HG02798 (cell line): ENCODE data around the gene IRF5.
A peak's percentile ranks its signal among the peaks of the same experiment; 100 is the strongest.
"Not testable (repeated sequence)": the region's sequence is repeated elsewhere in the genome, so short reads cannot be mapped to it uniquely, and the experiment has no call there.

Experiments
- ATAC-seq: cut with Tn5 transposase; IDR thresholded peaks from one replicate; pipeline ENCODE4 v1.9.1; 2021; ENCODE audit warnings: mild to moderate bottlenecking; ENCODE audit not compliant: unreplicated experiment, poor library complexity

Gene IRF5

GRCh38 chr7:128934361-128935341 is 3.1 kb upstream of the IRF5 start:
- peak; percentile 38 for ATAC-seq

DNA sequence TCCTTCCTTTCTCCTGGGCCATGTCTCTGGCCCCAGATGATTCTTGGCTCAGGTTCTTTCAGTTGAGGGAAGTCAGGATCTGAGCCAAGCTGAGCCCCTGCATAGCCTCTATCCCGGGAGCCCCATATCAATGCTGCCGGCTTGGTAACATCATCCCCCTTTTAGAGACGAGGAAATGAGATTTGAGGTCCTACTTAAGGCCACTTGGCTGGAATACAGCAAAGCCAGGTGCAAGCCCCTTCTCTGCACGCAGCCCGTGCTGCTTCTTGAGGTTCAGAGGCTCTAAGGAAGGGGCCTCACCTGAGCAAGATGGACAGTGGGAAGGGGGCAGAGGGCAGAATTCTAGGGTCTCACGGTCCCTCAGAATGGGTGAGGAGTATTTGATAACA is 2.4 kb upstream of the IRF5 start:
- no peak for ATAC-seq

DNA sequence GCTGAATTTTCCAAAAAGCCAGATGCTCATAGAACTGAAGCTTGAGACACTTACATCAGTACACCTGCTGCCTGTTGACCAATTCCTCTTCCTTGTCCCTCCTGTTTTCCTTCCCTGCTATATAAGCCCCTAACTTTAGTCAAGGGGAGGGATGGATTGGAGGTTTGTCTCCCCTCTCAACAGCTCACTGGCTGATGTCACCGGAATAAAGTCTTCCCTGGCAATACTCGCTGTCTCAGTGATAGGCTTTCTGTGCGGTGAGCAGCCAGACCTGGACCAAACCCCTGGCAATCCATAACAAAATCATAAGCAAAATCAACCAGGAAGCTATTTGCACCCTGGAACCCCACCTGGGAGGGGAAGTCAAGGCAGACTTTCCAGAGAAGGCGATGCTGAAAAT is 929 bp upstream of the IRF5 start:
- no peak for ATAC-seq

DNA sequence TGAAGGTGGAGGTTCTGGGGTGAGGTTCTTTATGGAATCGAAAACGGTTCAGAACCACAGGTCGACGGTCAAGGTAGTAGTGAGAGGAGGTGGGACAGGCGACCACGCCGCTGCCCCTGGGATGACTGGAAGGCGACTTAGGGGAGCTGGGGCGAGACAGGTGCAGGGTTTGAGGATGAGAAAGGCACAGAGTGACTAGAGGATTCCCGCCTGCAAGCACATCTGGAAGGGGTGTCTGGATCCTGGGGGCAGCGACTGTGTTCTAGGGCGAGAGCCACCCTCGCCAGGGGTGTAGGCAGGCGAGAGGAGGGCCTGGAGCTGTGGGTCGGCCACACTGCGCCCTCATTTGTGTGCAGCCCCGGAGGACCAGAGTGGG is 468 bp upstream of the IRF5 start:
- no peak for ATAC-seq

DNA sequence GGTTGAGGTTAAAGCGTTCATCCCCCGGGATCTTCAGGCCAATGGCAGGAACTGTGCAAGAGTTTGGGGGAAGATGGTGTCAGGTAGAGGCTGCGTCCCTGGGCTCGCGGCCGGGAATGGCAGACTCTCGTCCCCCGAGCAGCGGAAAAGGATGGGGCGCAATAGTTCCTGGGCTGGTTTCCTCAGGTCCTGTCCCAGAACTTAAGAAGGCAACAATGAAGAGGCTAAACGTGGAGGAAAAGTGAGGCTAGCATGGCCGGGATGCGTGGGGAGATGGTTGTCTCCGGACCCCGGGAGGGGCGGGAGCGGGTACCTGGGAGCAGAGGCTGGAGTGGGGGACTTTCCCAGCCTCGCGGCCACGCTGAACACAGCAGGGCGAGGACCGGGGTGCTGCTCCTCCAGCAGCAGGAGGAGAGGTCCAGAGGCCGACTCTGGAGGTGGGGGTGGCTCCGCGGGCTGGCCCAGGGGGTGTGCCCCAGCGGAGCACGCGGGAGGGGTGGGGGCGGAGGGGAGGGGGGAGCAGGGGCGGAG is 882 bp downstream of the IRF5 start:
- ATAC-seq = no peak

GRCh38 chr7:128939075-128939860 is 1.5 kb downstream of the IRF5 start:
- ATAC-seq = no peak

DNA sequence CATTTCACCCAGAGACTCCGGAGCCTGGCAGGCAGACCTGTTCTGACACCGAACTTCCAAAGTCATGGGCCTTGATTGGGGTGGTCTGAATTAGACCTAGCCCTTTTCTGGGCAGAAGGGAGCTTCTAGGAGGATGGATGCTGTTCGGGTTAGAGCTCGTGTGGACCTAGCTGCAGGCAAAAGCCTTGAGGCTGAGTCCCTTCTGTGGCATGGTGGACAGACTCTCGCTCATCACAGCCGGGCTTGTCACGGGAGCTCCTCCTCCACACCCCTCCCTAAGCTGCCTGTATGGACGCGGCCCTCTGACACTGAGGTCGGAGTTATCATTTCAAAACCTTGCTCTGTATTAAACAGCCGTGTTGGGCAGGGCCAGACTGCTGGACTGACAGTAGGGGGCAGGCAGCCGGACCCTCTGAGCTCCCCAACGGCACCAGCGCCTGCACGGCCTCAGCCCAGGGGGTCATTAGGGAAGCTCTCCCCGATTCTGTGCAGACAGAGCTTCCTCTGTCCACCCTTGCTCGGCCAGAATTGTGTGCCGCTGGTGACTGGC is 2.2 kb downstream of the IRF5 start:
- peak; percentile 16 for ATAC-seq

GRCh38 chr7:128940494-128941322 is 3.0 kb downstream of the IRF5 start:
- ATAC-seq = peak; percentile 59

- no peak for ATAC-seq
These were observed 3.7 kb downstream of the IRF5 start for GRCh38 chr7:128941323-128941890.

GRCh38 chr7:128941946-128942526 is 4.3 kb downstream of the IRF5 start:
- no peak for ATAC-seq

- ATAC-seq = not testable (repeated sequence)
These were observed 5.5 kb downstream of the IRF5 start for GRCh38 chr7:128943251-128943650.

DNA sequence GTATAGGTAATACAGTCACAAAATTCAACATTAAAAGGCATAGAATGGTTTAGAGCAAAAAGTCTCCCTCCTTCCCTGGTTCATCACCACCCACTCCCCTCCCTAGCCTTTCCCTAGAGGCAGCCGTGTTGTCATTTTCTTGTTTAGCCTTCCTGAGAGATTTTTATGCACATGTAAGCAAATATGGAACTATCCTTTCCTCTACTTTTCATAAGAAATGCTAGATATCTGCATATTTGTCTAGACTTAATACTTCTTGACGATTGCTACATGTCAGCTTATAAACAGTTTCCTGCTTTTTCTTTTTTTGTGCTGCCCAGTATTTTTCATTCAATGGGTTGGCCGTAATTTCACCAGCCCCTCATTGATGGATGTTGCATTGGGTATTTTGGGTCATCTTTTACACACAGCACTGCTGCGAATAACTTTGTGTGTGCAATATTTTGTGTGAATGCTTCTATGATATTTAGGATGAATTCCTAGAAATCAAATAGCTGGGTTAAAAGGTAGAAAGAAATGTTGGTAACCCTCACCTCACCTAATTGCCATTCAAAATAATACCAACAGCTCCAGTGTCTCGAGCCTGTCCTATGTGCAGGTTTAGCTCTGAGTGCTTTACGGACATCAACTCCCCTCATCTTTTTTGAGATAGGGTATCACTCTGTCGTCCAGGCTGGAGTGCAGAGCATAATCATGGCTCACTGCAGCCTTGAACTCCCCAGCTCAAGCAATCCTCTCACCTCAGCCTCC is 6.9 kb downstream of the IRF5 start:
- ATAC-seq = no peak

DNA sequence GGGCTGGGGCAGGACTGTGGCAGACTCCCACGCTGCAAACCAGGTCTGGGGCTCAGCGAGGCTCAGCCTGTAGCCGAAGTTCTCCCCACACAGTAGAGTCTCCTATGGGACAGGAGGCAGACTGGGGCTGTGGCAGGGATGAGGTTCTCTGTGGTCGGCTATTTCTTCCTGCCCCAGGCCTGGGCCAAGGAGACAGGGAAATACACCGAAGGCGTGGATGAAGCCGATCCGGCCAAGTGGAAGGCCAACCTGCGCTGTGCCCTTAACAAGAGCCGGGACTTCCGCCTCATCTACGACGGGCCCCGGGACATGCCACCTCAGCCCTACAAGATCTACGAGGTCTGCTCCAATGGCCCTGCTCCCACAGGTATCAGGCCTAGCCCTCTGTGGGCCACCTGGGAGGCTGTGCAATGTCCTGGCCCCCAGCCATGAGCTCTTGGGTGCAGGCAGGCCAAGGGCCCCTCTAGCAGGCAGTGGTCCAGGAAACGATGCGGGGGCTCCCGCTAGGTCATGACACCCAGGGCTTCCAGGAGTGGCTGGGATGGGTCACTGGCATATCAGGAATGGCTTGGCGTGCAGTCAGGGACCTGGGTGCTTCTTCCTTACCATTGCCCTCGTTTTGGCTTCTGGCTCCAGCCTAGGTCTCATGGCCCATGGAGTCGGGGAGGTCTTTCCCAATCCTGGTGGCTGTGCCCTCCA is 8.1 kb downstream of the IRF5 start:
- no peak for ATAC-seq

GRCh38 chr7:128946936-128947830 is 9.5 kb downstream of the IRF5 start:
- no peak for ATAC-seq

DNA sequence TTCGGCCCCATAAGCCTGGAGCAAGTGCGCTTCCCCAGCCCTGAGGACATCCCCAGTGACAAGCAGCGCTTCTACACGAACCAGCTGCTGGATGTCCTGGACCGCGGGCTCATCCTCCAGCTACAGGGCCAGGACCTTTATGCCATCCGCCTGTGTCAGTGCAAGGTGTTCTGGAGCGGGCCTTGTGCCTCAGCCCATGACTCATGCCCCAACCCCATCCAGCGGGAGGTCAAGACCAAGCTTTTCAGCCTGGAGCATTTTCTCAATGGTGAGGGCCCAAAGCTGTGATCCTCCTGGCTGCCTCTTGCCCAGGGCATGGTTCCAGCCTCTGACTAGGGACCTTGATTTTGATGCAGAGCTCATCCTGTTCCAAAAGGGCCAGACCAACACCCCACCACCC is 10.1 kb downstream of the IRF5 start:
- ATAC-seq = no peak

DNA sequence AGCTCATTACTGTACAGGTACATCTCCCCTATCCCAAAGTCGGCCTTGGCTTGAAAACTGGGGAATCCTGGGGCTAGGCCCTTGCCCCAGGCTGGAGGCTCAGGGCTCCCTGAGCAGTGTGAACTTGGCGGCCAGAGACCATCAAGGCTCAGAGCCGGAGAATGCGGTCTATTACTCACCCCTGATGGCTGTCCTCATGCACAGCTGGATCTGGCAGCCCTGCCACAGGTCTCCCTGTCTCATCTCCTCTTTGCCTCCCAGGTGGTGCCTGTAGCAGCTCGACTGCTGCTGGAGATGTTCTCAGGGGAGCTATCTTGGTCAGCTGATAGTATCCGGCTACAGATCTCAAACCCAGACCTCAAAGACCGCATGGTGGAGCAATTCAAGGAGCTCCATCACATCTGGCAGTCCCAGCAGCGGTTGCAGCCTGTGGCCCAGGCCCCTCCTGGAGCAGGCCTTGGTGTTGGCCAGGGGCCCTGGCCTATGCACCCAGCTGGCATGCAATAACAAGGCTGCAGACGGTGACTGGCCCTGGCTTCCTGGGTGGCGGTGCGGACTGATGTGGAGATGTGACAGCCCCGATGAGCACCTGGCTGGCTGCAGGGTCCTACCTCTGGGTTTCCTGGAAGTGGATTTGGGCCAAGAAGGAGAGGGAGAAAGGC is 10.7 kb downstream of the IRF5 start:
- no peak for ATAC-seq
